ENCODE measurements around the gene VASP. TPM values are rescaled to one million over a fixed set of nuclear protein-coding genes. Genes with fewer than 3 reads are reported as not detected.

Gene VASP
- total RNA-seq, 1 donor from 2014 or later, result 51.9 TPM

- DNase-seq (ENCODE audit: extremely low spot score, unreplicated experiment), result no peak
- peak overlapping the region; percentile 83 for H3K4me3 Mint-ChIP-seq
- peaks cover 8% of the 10 kb centered on the region for H3K4me1 Mint-ChIP-seq (ENCODE audit: unreplicated experiment)
- peak overlapping the region; percentile 92 for H3K27ac Mint-ChIP-seq
- H3K36me3 Mint-ChIP-seq, result peaks cover 4% of the 10 kb centered on the region
- H3K27me3 Mint-ChIP-seq, result peaks cover 68% of the 10 kb centered on the region
- no peaks in the 10 kb centered on the region for H3K9me3 Mint-ChIP-seq
- no peak for TF ChIP-seq CTCF (conservative IDR thresholded peaks at IDR 0.05)
Measured at GRCh38 chr19:45471931-45472562, 35.2 kb upstream of the VASP start.

- Mint-ChIP-seq H3K36me3 (peaks cover 4% of the 10 kb centered on the region), H3K9me3 (no peaks in the 10 kb centered on the region), H3K27me3 (peaks cover 71% of the 10 kb centered on the region), H3K4me3 (peak overlapping the region; percentile 83), H3K27ac (peak overlapping the region; percentile 92), H3K4me1 (ENCODE audit: unreplicated experiment) (peaks cover 8% of the 10 kb centered on the region)
- no peak for DNase-seq (ENCODE audit: extremely low spot score, unreplicated experiment)
- TF ChIP-seq CTCF (conservative IDR thresholded peaks at IDR 0.05), result no peak
Measured at GRCh38 chr19:45472563-45473366, 34.5 kb upstream of the VASP start.

GRCh38 chr19:45473367-45473681, 34.0 kb upstream of the VASP start:
- peaks cover 4% of the 10 kb centered on the region for H3K36me3 Mint-ChIP-seq
- H3K9me3 Mint-ChIP-seq, result no peaks in the 10 kb centered on the region
- no peak for TF ChIP-seq CTCF (conservative IDR thresholded peaks at IDR 0.05)
- DNase-seq (ENCODE audit: extremely low spot score, unreplicated experiment), result no peak
- H3K27me3 Mint-ChIP-seq, result peaks cover 77% of the 10 kb centered on the region
- H3K4me1 Mint-ChIP-seq (ENCODE audit: unreplicated experiment), result peaks cover 13% of the 10 kb centered on the region
- H3K27ac Mint-ChIP-seq, result peak overlapping the region; percentile 79
- H3K4me3 Mint-ChIP-seq, result peak overlapping the region; percentile 52

- TF ChIP-seq CTCF (conservative IDR thresholded peaks at IDR 0.05), result no peak
- H3K27ac Mint-ChIP-seq, result peak overlapping the region; percentile 79
- H3K4me3 Mint-ChIP-seq, result peak overlapping the region; percentile 52
- H3K36me3 Mint-ChIP-seq, result peaks cover 4% of the 10 kb centered on the region
- no peaks in the 10 kb centered on the region for H3K9me3 Mint-ChIP-seq
- DNase-seq (ENCODE audit: extremely low spot score, unreplicated experiment), result no peak
- peaks cover 83% of the 10 kb centered on the region for H3K27me3 Mint-ChIP-seq
- peaks cover 13% of the 10 kb centered on the region for H3K4me1 Mint-ChIP-seq (ENCODE audit: unreplicated experiment)
Measured at GRCh38 chr19:45473682-45474605, 33.3 kb upstream of the VASP start.

GRCh38 chr19:45474606-45475521, 32.4 kb upstream of the VASP start:
- Mint-ChIP-seq H3K27me3 (peaks cover 79% of the 10 kb centered on the region), H3K4me1 (ENCODE audit: unreplicated experiment) (peaks cover 13% of the 10 kb centered on the region), H3K36me3 (peaks cover 4% of the 10 kb centered on the region), H3K9me3 (no peaks in the 10 kb centered on the region), H3K4me3 (peak overlapping the region; percentile 52), H3K27ac (peak overlapping the region; percentile 79)
- DNase-seq (ENCODE audit: extremely low spot score, unreplicated experiment), result no peak
- no peak for TF ChIP-seq CTCF (conservative IDR thresholded peaks at IDR 0.05)
